Gastrocnemius medialis (tissue), 4 donors: ENCODE results near the gene MED26.

Source experiments
- POLR2A ChIP-seq, 2 donors: fragments of 450-650 bp; IDR thresholded peaks; one replicate each; pipeline ENCODE4 v1.6.1; 2017; ENCODE audit warnings: antibody characterized with exemption in 2 of 2, mild to moderate bottlenecking in 2 of 2, moderate library complexity in 2 of 2
- TF ChIP-seq, protein P1 (sequence below), 5 experiments: fragments of 450-650 bp in 3 of 5; fragments of 200-600 bp in 2 of 5; sonication (generic) in 2 of 5; IDR thresholded peaks in 4 of 5; conservative IDR thresholded peaks in 1 of 5; 1 replicate in 4 of 5; 2 replicates in 1 of 5; pipeline ENCODE4 v1.5.1; 2016 to 2019; ENCODE audit warnings: antibody characterized with exemption in 5 of 5, mild to moderate bottlenecking in 3 of 5, moderate library complexity in 3 of 5

DNA sequence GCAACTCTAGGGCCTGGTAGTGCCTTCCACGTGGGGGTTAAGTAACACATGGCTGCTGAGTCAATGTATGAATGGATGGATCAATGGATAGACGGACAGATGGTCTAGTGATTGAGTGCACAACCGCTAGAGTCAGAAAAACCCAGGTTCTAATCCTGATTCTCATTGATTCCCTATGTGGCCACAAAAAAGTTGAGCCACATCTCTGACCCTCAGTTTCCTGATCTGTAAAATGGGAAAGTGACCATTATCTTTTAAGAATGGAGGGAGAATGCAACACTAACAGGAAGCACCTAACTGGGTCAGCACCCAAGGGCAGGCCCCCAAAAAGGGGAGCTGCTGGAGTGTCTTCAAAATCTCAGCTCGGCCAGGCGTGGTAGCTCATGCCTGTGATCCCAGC lies 29.4 kb upstream of the MED26 start:
- TF ChIP-seq, protein P1, sequence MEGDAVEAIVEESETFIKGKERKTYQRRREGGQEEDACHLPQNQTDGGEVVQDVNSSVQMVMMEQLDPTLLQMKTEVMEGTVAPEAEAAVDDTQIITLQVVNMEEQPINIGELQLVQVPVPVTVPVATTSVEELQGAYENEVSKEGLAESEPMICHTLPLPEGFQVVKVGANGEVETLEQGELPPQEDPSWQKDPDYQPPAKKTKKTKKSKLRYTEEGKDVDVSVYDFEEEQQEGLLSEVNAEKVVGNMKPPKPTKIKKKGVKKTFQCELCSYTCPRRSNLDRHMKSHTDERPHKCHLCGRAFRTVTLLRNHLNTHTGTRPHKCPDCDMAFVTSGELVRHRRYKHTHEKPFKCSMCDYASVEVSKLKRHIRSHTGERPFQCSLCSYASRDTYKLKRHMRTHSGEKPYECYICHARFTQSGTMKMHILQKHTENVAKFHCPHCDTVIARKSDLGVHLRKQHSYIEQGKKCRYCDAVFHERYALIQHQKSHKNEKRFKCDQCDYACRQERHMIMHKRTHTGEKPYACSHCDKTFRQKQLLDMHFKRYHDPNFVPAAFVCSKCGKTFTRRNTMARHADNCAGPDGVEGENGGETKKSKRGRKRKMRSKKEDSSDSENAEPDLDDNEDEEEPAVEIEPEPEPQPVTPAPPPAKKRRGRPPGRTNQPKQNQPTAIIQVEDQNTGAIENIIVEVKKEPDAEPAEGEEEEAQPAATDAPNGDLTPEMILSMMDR (IDR thresholded peaks at IDR 0.05 in 4 of 5, conservative IDR thresholded peaks at IDR 0.05 in 1 of 5), result no peak
- TF ChIP-seq POLR2A (IDR thresholded peaks at IDR 0.05), result no peak
